RWPE2 (cell line): ENCODE measurements around the gene DLG2.

Source experiments
- ATAC-seq: fragments of 200-7000 bp; cut with Tn5 transposase; 3 replicates; pipeline ENCODE4 v1.9.1; 2021; ENCODE audit warnings: low read depth
- DNase-seq: peaks from one replicate; pipeline ENCODE4 v3.0.0-alpha.2; 2020; ENCODE audit warnings: low spot score
- H3K27ac ChIP-seq: fragments of 450-650 bp; 2 replicates; pipeline ENCODE4 v1.5.1; 2017; ENCODE audit warnings: mild to moderate bottlenecking; ENCODE audit not compliant: poor library complexity, severe bottlenecking
- H3K27me3 ChIP-seq: fragments of 250-450 bp; sonication (Bioruptor Pico); 2 replicates; pipeline ENCODE4 v1.5.1; 2021; ENCODE audit warnings: mild to moderate bottlenecking, moderate library complexity; ENCODE audit not compliant: insufficient read depth, poor library complexity, severe bottlenecking
- H3K36me3 ChIP-seq: fragments of 250-450 bp; sonication (Bioruptor Pico); 2 replicates; pipeline ENCODE4 v1.5.1; 2020; ENCODE audit warnings: low read depth, mild to moderate bottlenecking, moderate library complexity
- H3K4me1 ChIP-seq: fragments of 250-450 bp; sonication (Bioruptor Pico); 2 replicates; pipeline ENCODE4 v1.5.1; 2021; ENCODE audit warnings: mild to moderate bottlenecking, moderate library complexity; ENCODE audit not compliant: insufficient read depth, poor library complexity, severe bottlenecking
- H3K4me3 ChIP-seq: fragments of 250-450 bp; sonication (Bioruptor Pico); 2 replicates; pipeline ENCODE4 v1.5.1; 2021; ENCODE audit warnings: mild to moderate bottlenecking, moderate library complexity; ENCODE audit not compliant: severe bottlenecking
- H3K9me3 ChIP-seq: fragments of 250-450 bp; sonication (Bioruptor Pico); 2 replicates; pipeline ENCODE4 v1.5.1; 2021; ENCODE audit warnings: mild to moderate bottlenecking, moderate library complexity; ENCODE audit not compliant: severe bottlenecking
- CTCF ChIP-seq: fragments of 450-650 bp; IDR thresholded peaks from one replicate; pipeline ENCODE4 v1.5.1; 2017; ENCODE audit warnings: mild to moderate bottlenecking, moderate library complexity; ENCODE audit not compliant: poor library complexity, severe bottlenecking

Gene DLG2

GRCh38 chr11:83945976-83946375 lies 1681.2 kb downstream of the DLG2 start:
- no peak overlapping the region for H3K27ac ChIP-seq
- H3K27me3 ChIP-seq: no peaks in the 10 kb centered on the region
- no peak overlapping the region for H3K4me3 ChIP-seq
- no peaks in the 10 kb centered on the region for H3K9me3 ChIP-seq
- TF ChIP-seq CTCF: no peak
- DNase-seq (no peak), ATAC-seq (no peak)
- no peaks in the 10 kb centered on the region for H3K4me1 ChIP-seq
- H3K36me3 ChIP-seq: no peaks in the 10 kb centered on the region

- Histone ChIP-seq H3K4me3 (no peak overlapping the region), H3K9me3 (no peaks in the 10 kb centered on the region), H3K36me3 (no peaks in the 10 kb centered on the region), H3K27ac (no peak overlapping the region), H3K4me1 (no peaks in the 10 kb centered on the region), H3K27me3 (no peaks in the 10 kb centered on the region)
- ATAC-seq (no peak), DNase-seq (no peak)
- no peak for TF ChIP-seq CTCF
These were observed 1686.1 kb downstream of the DLG2 start for GRCh38 chr11:83941050-83941449.

GRCh38 chr11:83938148-83938547 lies 1689.0 kb downstream of the DLG2 start:
- H3K27me3 ChIP-seq: no peaks in the 10 kb centered on the region
- DNase-seq: no peak
- ATAC-seq: no peak
- no peaks in the 10 kb centered on the region for H3K36me3 ChIP-seq
- no peak overlapping the region for H3K4me3 ChIP-seq
- H3K27ac ChIP-seq: no peak overlapping the region
- H3K4me1 ChIP-seq: no peaks in the 10 kb centered on the region
- TF ChIP-seq CTCF: no peak
- H3K9me3 ChIP-seq: no peaks in the 10 kb centered on the region

GRCh38 chr11:83933008-83933407 lies 1694.1 kb downstream of the DLG2 start:
- Histone ChIP-seq H3K27ac (no peak overlapping the region), H3K36me3 (no peaks in the 10 kb centered on the region), H3K4me1 (no peaks in the 10 kb centered on the region), H3K27me3 (no peaks in the 10 kb centered on the region), H3K9me3 (no peaks in the 10 kb centered on the region), H3K4me3 (no peak overlapping the region)
- no peak for ATAC-seq
- TF ChIP-seq CTCF: no peak
- DNase-seq: no peak

- H3K27ac ChIP-seq: no peak overlapping the region
- H3K4me1 ChIP-seq: no peaks in the 10 kb centered on the region
- H3K36me3 ChIP-seq: no peaks in the 10 kb centered on the region
- peaks cover 9% of the 10 kb centered on the region for H3K27me3 ChIP-seq
- no peak for DNase-seq
- TF ChIP-seq CTCF: no peak
- H3K4me3 ChIP-seq: no peak overlapping the region
- no peak for ATAC-seq
- no peaks in the 10 kb centered on the region for H3K9me3 ChIP-seq
These were observed 1699.7 kb downstream of the DLG2 start for GRCh38 chr11:83927422-83927821.
